OCI-LY3 (cell line): ENCODE results near the gene KCNA10.

Source experiments
- EZH2phosphoT487 ChIP-seq: fragments of 200-600 bp; shearing (Covaris generic); IDR thresholded peaks from 2 replicates; pipeline ENCODE4 v1.6.1; 2018; ENCODE audit warnings: antibody characterized with exemption, mixed run types, low read depth
- TF ChIP-seq, protein P1 (sequence below): fragments of 200-600, 300-600 bp; sonication (generic); IDR thresholded peaks from 2 replicates; pipeline ENCODE4 v1.5.1; 2014; ENCODE audit warnings: antibody characterized with exemption, low read length, low read depth

DNA sequence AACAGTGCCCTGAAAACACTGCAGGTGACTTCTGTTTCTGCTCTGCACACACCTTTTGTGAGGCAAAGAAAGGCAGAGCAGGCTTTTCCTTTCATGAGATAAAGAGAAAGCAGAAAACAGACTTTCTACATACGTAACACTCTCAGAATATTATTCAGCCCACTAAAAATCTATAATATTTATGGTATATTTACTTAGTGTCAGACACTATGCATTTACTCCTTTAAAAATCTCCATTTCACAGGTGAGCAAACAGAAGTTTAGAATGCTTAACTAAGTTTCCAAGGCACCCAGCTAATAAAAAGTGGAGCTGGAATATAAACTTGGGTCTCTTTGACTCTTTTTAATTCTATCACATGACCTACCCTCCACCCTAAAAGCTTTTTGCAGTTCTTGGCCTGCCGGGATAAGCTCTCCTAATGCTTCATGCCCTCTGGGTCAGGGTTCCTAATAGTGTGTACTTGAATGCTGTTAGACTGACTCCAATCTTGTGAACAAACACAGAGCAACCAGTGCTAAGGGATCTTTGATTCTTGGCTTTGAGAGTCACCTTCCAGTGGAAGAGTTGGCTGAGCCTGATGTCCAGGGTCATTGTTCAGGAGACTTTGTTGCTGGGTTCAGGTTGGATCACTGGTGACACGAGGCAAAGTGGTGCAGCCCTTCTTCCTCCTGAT is 40.9 kb downstream of the KCNA10 start:
- TF ChIP-seq, protein P1, sequence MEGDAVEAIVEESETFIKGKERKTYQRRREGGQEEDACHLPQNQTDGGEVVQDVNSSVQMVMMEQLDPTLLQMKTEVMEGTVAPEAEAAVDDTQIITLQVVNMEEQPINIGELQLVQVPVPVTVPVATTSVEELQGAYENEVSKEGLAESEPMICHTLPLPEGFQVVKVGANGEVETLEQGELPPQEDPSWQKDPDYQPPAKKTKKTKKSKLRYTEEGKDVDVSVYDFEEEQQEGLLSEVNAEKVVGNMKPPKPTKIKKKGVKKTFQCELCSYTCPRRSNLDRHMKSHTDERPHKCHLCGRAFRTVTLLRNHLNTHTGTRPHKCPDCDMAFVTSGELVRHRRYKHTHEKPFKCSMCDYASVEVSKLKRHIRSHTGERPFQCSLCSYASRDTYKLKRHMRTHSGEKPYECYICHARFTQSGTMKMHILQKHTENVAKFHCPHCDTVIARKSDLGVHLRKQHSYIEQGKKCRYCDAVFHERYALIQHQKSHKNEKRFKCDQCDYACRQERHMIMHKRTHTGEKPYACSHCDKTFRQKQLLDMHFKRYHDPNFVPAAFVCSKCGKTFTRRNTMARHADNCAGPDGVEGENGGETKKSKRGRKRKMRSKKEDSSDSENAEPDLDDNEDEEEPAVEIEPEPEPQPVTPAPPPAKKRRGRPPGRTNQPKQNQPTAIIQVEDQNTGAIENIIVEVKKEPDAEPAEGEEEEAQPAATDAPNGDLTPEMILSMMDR: 0 out of 2 replicates have a peak, but pooled peaks have one; percentile 0
- TF ChIP-seq EZH2phosphoT487: no peak
